OCI-M1 (cell line): ENCODE data around the gene CFAP52.
"Not testable (repeated sequence)": the region's sequence is repeated elsewhere in the genome, so short reads cannot be mapped to it uniquely, and the experiment has no call there.

Experiments
- DNase-seq: peaks from one replicate; lab custom pipeline; 2025; lab: John Stamatoyannopoulos, UW

CFAP52 gene

DNA sequence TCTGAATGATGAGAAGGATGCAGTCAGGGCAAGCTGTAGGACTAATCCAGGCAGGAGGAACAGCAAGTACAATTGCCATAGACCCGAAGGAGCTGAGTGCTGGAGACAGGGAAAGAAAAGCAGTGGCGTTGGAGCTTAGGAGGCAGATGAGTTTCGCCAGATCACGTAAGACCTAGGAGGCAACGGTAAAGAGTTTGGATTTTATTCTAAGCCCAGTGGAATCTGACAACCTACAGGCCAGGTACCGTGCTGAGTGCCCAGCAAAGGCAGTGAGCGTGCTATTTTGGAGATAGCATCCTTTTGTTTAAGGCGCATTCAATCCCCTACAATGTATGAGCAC is 70.1 kb downstream of the CFAP52 start:
- DNase-seq, result no peak

DNA sequence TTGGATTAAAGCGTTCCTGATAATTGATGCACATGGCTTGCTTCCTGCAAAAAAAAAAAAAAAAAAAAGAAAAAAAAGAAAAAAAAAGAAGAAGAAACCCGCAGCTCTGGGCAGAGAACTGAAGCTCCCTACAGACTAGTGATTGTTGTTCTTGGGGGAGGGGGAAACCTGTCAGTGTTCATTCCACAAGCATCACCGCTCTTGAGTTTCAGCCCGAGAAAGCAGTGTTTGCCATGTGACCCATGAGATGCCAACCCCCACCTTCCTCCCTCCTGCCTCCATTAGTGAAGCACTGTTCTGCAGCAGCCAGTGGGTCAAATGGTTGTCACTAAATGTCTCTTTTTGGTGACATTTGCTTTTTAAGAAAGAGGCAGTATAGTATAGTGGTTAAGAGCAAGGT is 70.6 kb downstream of the CFAP52 start:
- DNase-seq, result no peak

DNA sequence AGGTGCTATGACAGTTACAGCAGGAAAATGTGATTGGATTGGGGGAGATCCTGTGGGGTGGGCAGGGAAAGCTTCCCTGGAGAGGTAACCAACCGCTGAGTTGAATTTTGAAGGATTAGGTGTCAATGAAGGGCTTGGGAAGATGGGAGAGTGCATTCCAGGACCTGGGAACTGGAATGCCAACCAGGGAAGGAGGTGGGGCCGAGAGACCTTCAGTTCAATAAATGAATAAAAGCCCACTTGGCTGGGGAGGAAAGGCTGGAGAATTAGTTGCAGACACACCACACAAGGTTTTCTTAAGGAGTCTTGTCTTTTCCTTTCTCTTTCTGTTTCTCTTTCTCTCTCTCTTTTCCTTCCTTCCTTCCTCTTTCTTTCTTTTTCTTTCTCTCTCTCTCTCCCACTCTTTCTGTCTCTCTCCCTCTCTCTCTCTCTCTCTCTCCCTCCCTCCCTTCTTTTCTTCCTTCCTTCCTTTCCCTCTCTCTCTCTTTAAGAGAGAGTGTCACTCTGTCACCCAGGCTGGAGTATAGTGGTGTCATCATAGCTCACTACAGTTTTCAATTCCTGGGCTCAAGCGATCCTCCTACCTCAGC is 72.2 kb downstream of the CFAP52 start:
- DNase-seq, result peak; percentile 40

DNA sequence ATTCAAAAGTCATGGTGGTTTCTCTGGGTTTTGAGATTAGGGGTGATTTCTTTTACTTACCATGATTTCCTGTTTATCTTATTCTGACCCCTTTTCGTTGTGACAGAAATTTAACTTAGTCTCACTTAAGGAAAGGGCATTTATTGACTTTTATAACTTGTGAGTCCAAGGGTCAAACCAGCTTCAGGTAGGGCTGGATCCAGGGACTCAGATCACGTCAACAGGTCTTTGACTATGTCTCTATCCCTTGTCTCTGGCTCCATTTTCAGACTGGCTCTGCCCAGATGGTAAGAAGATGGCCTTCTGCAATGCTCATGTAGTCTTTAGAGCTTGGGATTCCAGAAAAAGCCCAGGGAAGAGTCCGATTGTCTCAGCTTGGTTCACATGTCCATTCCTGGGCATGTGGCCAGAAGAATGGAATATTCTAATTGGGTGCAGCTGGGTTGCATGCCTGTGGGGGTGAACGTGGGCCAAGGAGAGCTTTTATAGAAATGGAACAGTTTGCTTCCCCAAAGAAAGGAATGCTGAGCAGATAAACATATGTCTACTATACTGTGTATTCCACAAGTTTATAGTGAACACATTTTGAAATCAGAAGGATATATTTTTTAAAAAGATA is 82.3 kb downstream of the CFAP52 start:
- DNase-seq, result no peak

DNA sequence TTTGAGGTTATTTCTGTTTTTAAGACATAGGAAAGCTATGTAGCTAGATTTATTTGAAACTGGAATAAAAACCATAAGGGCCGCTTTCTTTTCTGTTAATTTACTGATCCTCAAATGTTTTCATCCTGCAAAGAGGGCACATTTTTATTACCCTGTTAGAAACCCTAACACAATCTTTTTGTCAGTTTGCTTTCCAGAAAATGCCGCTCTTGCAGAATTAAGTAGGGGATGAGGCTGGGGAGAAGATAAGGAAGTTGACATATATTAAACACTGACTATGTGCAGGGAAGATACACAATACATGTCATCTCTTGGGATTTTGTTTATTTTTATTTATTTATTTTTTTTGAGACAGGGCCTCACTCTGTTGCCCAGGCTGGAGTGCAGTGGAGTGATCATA is 84.6 kb downstream of the CFAP52 start:
- DNase-seq, result no peak

DNA sequence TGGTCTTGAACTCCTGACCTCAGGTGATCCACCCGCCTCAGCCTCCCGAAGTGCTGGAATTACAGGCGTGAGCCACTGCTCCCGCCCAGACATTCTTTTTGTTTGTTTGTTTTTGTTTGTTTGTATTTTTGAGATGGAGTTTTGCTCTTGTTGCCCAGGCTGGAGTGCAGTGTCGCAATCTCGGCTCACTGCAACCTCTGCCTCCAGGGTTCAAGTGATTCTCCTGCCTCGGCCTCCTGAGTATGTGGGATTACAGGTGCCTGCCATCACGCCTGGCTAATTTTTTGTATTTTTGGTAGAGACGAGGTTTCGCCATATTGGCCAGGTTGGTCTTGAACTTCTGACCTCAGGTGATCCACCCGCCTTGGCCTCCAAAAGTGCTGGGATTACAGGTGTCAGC is 87.1 kb downstream of the CFAP52 start:
- DNase-seq, result not testable (repeated sequence)

DNA sequence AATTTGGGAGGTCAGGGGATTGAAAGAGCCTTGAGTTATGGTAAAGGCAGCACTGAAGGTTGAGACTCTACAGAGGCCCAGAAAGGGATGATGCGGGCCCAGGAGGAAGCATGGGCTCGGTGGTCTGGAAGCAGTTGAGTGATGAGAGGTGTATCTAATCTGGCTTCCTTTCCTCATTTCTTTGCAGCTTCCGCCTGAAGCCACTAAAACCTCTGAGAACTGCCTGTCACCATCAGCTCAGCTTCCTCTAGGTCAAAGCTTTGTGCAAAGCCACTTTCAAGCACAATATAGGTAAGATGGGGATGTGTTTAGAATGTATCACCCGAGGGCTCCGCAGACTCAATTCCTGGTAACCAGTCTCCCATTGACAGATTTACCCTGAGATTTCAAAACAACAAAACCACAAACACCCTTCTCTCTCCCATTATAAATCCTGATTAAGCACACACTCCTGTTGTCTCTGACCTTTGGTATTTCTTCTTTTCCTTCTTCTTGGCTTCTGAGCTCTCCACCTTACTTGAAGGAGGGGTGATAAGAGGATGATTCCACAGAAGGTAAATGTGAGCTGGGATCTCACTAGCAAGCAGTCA is 90.1 kb downstream of the CFAP52 start:
- DNase-seq, result no peak

DNA sequence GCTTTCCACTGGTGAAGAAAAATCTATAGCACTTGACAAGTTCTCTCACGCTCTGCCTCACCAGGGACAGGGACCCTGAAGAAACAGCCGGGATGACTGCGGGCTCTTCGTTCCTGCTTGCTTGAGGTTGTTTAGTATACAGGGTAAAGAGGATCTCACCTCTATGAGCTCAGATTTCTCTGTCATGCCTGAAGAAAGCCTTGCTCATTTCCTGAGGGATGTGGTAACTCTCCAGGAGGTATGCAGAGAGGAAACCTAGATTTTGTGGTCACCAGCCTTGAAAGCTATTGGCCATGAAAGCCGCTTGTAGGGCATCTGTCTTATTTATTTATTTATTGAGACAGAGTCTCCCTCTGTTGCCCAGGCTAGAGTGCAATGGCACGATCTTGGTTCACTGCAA is 92.1 kb downstream of the CFAP52 start:
- DNase-seq, result no peak

DNA sequence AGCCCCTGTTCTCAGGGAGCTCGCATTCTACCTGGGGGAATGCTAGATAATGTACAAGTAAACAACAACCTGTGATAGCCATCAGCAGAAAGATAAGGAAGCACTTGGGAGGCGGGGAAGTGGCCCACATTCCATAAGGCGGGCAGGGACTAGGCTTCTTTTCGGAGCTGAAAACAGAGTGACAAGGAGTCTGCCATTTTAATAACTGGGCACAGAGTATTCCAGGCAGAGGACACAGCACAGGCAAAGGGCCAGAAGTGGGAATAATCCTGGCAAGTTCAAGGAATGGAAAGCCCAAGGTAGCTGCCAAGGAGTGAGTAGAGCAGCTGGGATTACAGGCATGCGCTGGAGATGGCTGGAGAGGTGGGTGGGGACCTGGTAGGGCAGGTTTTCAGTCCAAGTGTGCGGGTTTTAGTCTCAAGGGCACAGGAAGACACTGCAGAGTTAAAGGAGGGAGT is 93.1 kb downstream of the CFAP52 start:
- no peak for DNase-seq

DNA sequence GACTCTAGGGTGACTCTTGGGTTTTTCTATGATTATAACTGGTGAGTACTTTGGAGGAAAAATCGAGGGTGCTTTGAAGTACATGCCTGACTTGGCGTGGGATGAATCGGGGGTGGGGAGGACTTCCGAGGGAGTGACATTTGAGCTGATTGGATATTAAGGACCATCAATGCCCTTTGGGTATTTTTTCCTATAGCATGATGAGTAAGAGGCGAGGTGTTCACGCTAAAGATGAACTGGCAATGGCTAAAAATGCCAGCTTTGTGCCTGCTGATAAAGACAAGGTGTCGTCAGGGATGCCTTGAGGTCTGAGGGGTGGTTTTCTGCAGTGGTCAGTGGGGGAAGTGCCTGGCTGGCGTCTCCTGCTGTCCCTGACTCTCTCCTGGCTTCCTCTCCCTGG is 94.2 kb downstream of the CFAP52 start:
- no peak for DNase-seq

DNA sequence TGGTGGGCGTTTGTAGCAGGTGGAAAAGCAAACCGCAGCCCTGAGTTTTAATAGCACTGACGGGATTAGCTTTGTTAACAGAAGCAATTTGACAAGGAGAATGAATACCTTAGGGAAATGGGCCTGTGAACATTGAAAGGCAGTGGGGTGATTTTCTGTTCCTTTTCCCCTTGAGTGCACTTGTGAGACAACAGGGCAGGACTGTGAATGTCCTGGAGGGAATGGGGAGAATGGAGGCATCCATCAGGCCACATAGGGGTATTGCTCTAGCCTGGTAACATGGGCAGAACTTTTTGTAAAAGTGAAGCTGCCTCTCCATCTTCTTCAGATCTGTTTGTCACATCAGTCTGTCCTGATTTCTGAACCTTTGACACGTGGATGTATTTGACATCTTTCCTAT is 95.1 kb downstream of the CFAP52 start:
- no peak for DNase-seq

DNA sequence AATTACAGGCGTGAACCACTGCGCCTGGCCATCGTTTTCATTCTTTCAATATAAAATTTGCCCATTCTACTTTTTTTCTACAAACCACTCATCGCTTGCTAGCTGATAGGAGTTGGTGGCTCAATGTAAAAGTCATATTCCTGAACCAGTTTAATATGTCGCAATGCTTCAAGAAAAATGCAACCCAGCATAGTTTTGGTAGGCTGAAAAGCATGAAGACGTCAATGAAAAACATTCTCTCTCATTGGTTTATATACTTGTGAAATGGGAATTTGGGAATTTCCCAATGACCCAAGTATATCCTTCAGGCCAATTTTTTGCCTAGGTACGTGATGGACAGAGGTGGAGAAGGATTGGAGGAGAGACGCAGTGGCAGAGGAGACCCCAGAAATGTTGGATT is 95.8 kb downstream of the CFAP52 start:
- DNase-seq, result no peak

DNA sequence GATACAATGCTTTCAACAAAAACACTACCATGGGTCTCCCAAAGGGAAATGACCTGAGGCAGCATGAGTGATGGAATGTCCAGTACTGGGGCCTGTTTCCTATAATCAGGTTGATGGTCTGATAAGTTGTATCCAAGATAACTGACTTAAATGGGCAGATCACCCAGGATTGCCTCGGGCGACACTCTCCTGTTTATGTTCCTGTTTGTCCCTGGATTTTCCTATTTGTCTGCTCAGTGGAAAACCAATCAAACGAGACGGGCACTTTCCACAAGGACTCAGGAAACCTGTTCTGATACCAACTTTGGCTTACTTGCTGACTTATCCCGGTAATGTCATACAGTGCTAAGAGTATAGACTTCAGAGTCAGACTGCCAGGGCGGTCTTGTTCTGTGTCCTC is 96.2 kb downstream of the CFAP52 start:
- no peak for DNase-seq

DNA sequence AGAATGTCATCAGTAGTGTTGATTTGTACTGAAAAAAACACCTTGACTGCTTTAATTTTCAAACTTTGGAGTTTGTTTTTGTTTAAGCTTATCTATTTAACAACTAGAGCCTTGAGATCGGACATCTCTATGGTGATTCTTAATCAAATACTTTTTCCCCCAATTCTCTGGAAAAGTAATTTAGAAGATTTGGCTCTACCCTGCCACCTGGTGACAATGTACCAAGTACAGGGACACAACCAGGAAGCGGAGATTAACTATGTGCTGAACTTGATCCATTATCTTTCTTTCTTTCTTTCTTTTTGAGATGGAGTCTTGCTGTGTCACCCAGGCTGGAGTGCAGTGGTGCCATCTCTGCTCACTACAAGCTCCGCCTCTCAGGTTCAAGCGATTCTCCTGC is 99.6 kb downstream of the CFAP52 start:
- peak; percentile 1 for DNase-seq

DNA sequence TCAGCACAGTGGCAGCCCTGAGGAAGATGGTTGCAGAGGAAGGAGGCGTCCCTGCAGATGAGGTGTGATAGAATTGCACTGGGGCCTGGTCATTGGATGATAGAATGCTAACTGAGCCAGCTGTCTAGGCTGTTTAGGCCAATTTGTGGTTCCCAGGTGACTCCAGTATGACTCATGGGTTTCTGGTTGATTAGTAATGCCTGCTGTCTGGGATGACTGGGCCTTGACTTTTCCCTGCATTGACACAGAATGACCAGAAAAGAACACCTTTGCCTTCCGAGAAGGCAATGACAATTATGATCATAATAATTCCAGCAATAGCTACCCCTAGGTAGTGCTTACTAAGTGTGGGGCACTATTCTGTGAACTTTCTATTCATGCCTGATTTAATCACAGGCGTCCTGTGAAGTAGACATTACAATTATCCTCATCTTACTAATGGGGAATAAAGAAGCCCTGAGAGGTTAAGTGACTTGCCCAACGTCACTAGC is 100.4 kb downstream of the CFAP52 start:
- DNase-seq, result no peak

DNA sequence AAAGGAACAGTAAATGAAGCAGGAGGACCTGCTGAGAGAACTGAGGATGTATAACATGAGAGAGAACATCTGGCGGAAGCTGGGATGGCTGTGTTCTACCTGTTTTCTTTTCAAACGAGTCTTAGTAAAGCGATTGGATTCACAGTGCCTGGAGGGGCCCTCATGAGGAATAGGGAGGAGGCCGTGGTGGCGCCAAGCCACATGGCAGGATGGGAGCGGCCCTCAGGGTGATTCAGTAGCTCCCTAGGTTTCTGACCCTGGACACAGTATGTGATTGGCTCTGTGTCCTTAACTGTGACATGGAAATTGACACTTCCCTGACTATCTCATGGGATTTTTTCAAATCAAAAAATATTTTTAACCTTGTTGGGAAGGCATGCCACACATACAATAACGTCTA is 101.0 kb downstream of the CFAP52 start:
- no peak for DNase-seq

DNA sequence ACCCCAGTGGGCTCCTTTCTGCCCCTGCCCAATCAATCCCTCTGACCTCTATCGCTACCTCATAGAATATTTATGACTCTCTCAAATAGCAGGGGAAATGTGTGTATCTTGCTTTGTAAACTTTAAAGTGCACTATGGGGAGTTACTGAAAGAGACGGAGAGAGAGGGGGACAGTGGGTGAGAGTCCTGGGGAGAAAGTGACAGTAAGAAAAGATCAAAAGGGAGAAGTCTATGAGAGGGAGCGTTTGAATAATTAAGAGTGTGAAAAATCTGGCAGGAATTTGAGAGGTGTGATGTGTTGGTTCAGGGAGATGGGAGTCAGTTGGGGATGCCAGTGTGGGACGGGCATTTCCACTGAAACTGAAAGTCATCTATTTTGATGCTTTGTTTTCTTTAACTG is 101.5 kb downstream of the CFAP52 start:
- no peak for DNase-seq

DNA sequence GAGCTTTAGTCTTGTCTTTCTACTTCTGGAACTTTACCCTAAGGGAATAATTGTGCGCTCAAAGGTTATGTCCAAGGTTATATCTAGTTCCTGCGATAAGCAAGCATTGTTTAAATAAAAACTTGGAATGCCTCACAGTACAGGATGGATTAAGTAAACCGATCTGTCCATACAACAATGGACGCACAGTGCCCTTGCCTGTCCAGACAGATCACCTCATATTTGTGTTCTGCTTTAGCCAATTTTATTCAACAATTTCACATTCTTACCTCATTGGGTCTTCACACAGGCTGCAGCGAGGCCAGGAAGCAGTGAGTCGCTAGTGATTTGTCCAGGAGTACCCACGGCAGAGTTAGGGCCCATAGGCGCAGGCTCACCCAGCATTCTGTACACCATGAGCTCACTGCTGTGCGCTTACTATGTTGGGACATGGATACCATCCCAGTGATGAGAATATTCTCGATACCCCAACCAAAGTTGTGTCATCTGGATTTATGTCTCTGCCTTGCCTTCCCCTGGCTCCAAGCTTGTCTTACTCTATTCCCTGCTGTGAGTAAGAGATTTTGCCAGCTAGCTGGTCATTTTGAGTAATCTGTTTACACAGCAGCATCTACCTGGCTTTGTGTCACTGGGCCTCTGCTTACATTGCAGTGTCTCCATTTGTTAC is 108.6 kb downstream of the CFAP52 start:
- DNase-seq, result no peak
